Natural killer cell (primary cell): ENCODE data around the gene EVI2B. TPM values are rescaled to one million over a fixed set of nuclear protein-coding genes. Genes with fewer than 3 reads are reported as not detected.
A peak's percentile ranks its signal among the peaks of the same experiment; 100 is the strongest.

ENCODE experiments used
- ATAC-seq, 3 donors: fragments of 150-1000 bp in 2 of 3; fragments of 200-7000 bp in 1 of 3; cut with Tn5 transposase; 1 replicate in 1 of 3; 2 replicates in 2 of 3; pipeline ENCODE4 v1.10.0; 2021; ENCODE audit warnings: mild to moderate bottlenecking in 2 of 3, moderate library complexity in 2 of 3
- DNase-seq, 2 donors: peaks; one replicate each; pipeline versions ENCODE4 v3.0.0 to v3.0.0-alpha.2; 2013 to 2021; ENCODE audit warnings: mixed read lengths in 1 of 2
- H3K27ac ChIP-seq: one replicate; pipeline ENCODE4 v1.5.1; 2013; ENCODE audit warnings: mild to moderate bottlenecking, low read length
- H3K27me3 ChIP-seq: one replicate; pipeline ENCODE4 v1.6.1; 2013; ENCODE audit warnings: low read length; ENCODE audit not compliant: control insufficient read depth, insufficient read depth
- H3K36me3 ChIP-seq: one replicate; pipeline ENCODE4 v1.6.1; 2013; ENCODE audit warnings: low read length; ENCODE audit not compliant: control insufficient read depth, insufficient read depth
- H3K4me1 ChIP-seq: one replicate; pipeline ENCODE4 v1.6.1; 2013; ENCODE audit warnings: low read length; ENCODE audit not compliant: control insufficient read depth, insufficient read depth
- H3K4me3 ChIP-seq: one replicate; pipeline ENCODE4 v1.5.1; 2013; ENCODE audit warnings: low read length
- H3K9me3 ChIP-seq: one replicate; pipeline ENCODE4 v1.6.1; 2013; ENCODE audit warnings: low read length; ENCODE audit not compliant: control insufficient read depth, insufficient read depth
- H3K27ac Mint-ChIP-seq, 2 donors: one replicate each; pipeline ENCODE4 v1.8.0; 2022; ENCODE audit warnings: mild to moderate bottlenecking in 2 of 2, mixed read lengths in 2 of 2, moderate library complexity in 1 of 2
- H3K27me3 Mint-ChIP-seq, 2 donors: one replicate each; pipeline ENCODE4 v1.8.0; 2022; ENCODE audit warnings: low read depth in 2 of 2, mixed read lengths in 2 of 2
- H3K36me3 Mint-ChIP-seq: one replicate; pipeline ENCODE4 v1.8.0; 2022; ENCODE audit warnings: mixed read lengths
- H3K4me1 Mint-ChIP-seq, 2 donors: one replicate each; pipeline ENCODE4 v1.8.0; 2022; ENCODE audit warnings: mixed read lengths in 2 of 2
- H3K4me3 Mint-ChIP-seq: one replicate; pipeline ENCODE4 v1.8.0; 2022; ENCODE audit warnings: mild to moderate bottlenecking, moderate library complexity, mixed read lengths
- H3K9me3 Mint-ChIP-seq, 2 donors: one replicate each; pipeline ENCODE4 v1.8.0; 2022; ENCODE audit warnings: mixed read lengths in 2 of 2
- CTCF ChIP-seq: fragments of 200-600 bp; IDR thresholded peaks from one replicate; pipeline ENCODE4 v1.8.0; 2022; ENCODE audit warnings: antibody characterized with exemption
- WGBS: methylation state at CpG from one replicate; pipeline ENCODE4 v1.1.7; 2013; ENCODE audit warnings: missing lambda C conversion rate; ENCODE audit not compliant: insufficient coverage; 5-methylcytosine and 5-hydroxymethylcytosine counted together
- intact Hi-C: fragments of 100-400 bp; cut with micrococcal nuclease; formaldehyde crosslinking; loops from one replicate; pipeline ENCODE4 v1.14.2; 2022
- total RNA-seq, 4 donors: library from RNA; stranded (reverse); fragments of 120-200 nt in 1 of 4; gene quantifications; one replicate each; pipeline versions ENCODE4 v1.2.3 to v1.2.4, GENCODE V29; 2013 to 2022

Gene EVI2B
- total RNA-seq, 3 donors from 2014 or later (not counting 1 experiment from before 2014, with no cell fraction given) = 89.6 to 103 (median 98.9) TPM

GRCh38 chr17:31320241-31320640, 6.4 kb upstream of the EVI2B start:
- H3K9me3 Mint-ChIP-seq = no peaks in the 10 kb centered on the region
- H3K27ac ChIP-seq = peak overlapping the region; percentile 93
- no peak for ATAC-seq
- peak overlapping the region; percentile 89 to 93 for H3K27ac Mint-ChIP-seq
- H3K4me1 Mint-ChIP-seq = peaks cover 37 to 40% of the 10 kb centered on the region in 2 donors
- H3K4me1 ChIP-seq = peaks cover 15% of the 10 kb centered on the region
- H3K36me3 ChIP-seq = peaks cover 2% of the 10 kb centered on the region
- no peaks in the 10 kb centered on the region for H3K36me3 Mint-ChIP-seq
- no CpG with 5 or more reads among the region's 2 CpGs for WGBS
- peak overlapping the region; percentile 80 for H3K4me3 Mint-ChIP-seq
- H3K27me3 Mint-ChIP-seq = no peaks in the 10 kb centered on the region
- intact Hi-C loops = loop anchor here (5.0 to 10.0 kb wide), 3 partner anchors 172 to 345 kb away; partner anchors contain the start of gene RNF135
- H3K4me3 ChIP-seq = peak overlapping the region; percentile 75
- no peak for TF ChIP-seq CTCF
- H3K27me3 ChIP-seq = no peaks in the 10 kb centered on the region
- peak in 1 of 2 donors; percentile 39 for DNase-seq
- no peaks in the 10 kb centered on the region for H3K9me3 ChIP-seq

GRCh38 chr17:31318851-31319661, 5.2 kb upstream of the EVI2B start:
- H3K9me3 ChIP-seq = no peaks in the 10 kb centered on the region
- Mint-ChIP-seq H3K9me3 (no peaks in the 10 kb centered on the region), H3K27me3 (no peaks in the 10 kb centered on the region), H3K4me1 (peaks cover 45 to 49% of the 10 kb centered on the region in 2 donors), H3K4me3 (peak overlapping the region; percentile 80), H3K27ac (peak overlapping the region; percentile 89 to 93), H3K36me3 (no peaks in the 10 kb centered on the region)
- H3K27ac ChIP-seq = peak overlapping the region; percentile 93
- H3K4me3 ChIP-seq = peak overlapping the region; percentile 75
- WGBS = 1% methylated on average over 4 of the region's 5 CpGs
- peak in 1 of 2 donors; percentile 64 for DNase-seq
- H3K36me3 ChIP-seq = peaks cover 2% of the 10 kb centered on the region
- no peak for TF ChIP-seq CTCF
- H3K27me3 ChIP-seq = no peaks in the 10 kb centered on the region
- H3K4me1 ChIP-seq = peaks cover 15% of the 10 kb centered on the region
- intact Hi-C loops = no loop called here
- peak in 1 of 3 donors; percentile 0 for ATAC-seq

GRCh38 chr17:31318298-31318801, 4.5 kb upstream of the EVI2B start:
- Mint-ChIP-seq H3K4me1 (peaks cover 40 to 56% of the 10 kb centered on the region in 2 donors), H3K4me3 (peak overlapping the region; percentile 80), H3K27ac (peak overlapping the region; percentile 89 to 93), H3K27me3 (no peaks in the 10 kb centered on the region), H3K36me3 (no peaks in the 10 kb centered on the region), H3K9me3 (no peaks in the 10 kb centered on the region)
- intact Hi-C loops = no loop called here
- peaks cover 15% of the 10 kb centered on the region for H3K4me1 ChIP-seq
- H3K4me3 ChIP-seq = peak overlapping the region; percentile 75
- H3K36me3 ChIP-seq = peaks cover 2% of the 10 kb centered on the region
- H3K9me3 ChIP-seq = no peaks in the 10 kb centered on the region
- TF ChIP-seq CTCF = no peak
- peak; percentile 20 to 27 (median 22) for ATAC-seq
- H3K27ac ChIP-seq = peak overlapping the region; percentile 93
- H3K27me3 ChIP-seq = no peaks in the 10 kb centered on the region
- peak in 1 of 2 donors; percentile 75 for DNase-seq
- 4% methylated on average over 8 of the region's 8 CpGs for WGBS
